Uterus (tissue), 2 donors: ENCODE results near the gene NOVA2.

Experiments
- CTCF ChIP-seq, 4 experiments: fragments of 200-600 bp in 2 of 4; fragments of 450-650 bp in 2 of 4; sonication (generic) in 2 of 4; IDR thresholded peaks; one replicate each; pipeline ENCODE4 v1.5.1; 2016 to 2019; ENCODE audit warnings: antibody characterized with exemption in 4 of 4, mild to moderate bottlenecking in 2 of 4, moderate library complexity in 1 of 4
- POLR2A ChIP-seq, 2 donors: fragments of 450-650 bp; IDR thresholded peaks; one replicate each; pipeline ENCODE4 v1.6.1; 2016; ENCODE audit warnings: antibody characterized with exemption in 2 of 2, mild to moderate bottlenecking in 1 of 2, moderate library complexity in 1 of 2

- TF ChIP-seq CTCF (IDR thresholded peaks at IDR 0.05): no peak
- no peak for TF ChIP-seq POLR2A (IDR thresholded peaks at IDR 0.05)
Observed at GRCh38 chr19:45899919-45900589, 73.6 kb downstream of the NOVA2 start.
